Uterus (tissue), 4 donors: Measurements from ENCODE around the gene PSAPL1. TPM values are rescaled to one million over a fixed set of nuclear protein-coding genes. Genes with fewer than 3 reads are reported as not detected.

Source experiments
- DNase-seq, 2 donors: peaks; one replicate each; pipeline ENCODE4 v3.0.0-alpha.2; 2019 to 2020
- H3K27ac ChIP-seq, 2 donors: fragments of 200-600 bp; sonication (generic); 1 replicate in 1 of 2; 2 replicates in 1 of 2; pipeline ENCODE4 v1.5.1; 2016 to 2018
- H3K27me3 ChIP-seq, 2 donors: fragments of 200-600 bp; sonication (generic); one replicate each; pipeline ENCODE4 v1.5.1; 2018 to 2019; ENCODE audit warnings: control low read depth in 1 of 2
- H3K36me3 ChIP-seq, 2 donors: fragments of 200-600 bp; sonication (generic); one replicate each; pipeline ENCODE4 v1.5.1; 2019; ENCODE audit warnings: control low read depth in 1 of 2
- H3K4me1 ChIP-seq, 2 donors: fragments of 200-600 bp; sonication (generic); one replicate each; pipeline ENCODE4 v1.5.1; 2018 to 2019; ENCODE audit warnings: control low read depth in 1 of 2
- H3K4me3 ChIP-seq, 2 donors: fragments of 200-600 bp; sonication (generic); 1 replicate in 1 of 2; 2 replicates in 1 of 2; pipeline ENCODE4 v1.5.1; 2018 to 2019; ENCODE audit warnings: mild to moderate bottlenecking in 1 of 2
- H3K9me3 ChIP-seq, 2 donors: fragments of 200-600 bp; sonication (generic); one replicate each; pipeline ENCODE4 v1.5.1; 2019; ENCODE audit warnings: control low read depth in 1 of 2
- POLR2A ChIP-seq, 2 donors: fragments of 450-650 bp; IDR thresholded peaks; one replicate each; pipeline ENCODE4 v1.6.1; 2016; ENCODE audit warnings: antibody characterized with exemption in 2 of 2, mild to moderate bottlenecking in 1 of 2, moderate library complexity in 1 of 2
- intact Hi-C: fragments of 100-400 bp; cut with DNase I; formaldehyde crosslinking; loops from one replicate; pipeline ENCODE4 v1.15.1; 2023; ENCODE audit warnings: low total_unique reads
- total RNA-seq, 4 donors: library from RNA; depleted of rRNA in 3 of 4; stranded (reverse); fragments of >200 nt in 3 of 4; gene quantifications; one replicate each; pipeline versions ENCODE4 v1.1.0 to v1.2.4, GENCODE V29; 2014 to 2023
- TF ChIP-seq, protein P1 (sequence below), 4 experiments: fragments of 200-600 bp in 2 of 4; fragments of 450-650 bp in 2 of 4; sonication (generic) in 2 of 4; IDR thresholded peaks; one replicate each; pipeline ENCODE4 v1.5.1; 2016 to 2019; ENCODE audit warnings: antibody characterized with exemption in 4 of 4, mild to moderate bottlenecking in 2 of 4, moderate library complexity in 1 of 4
- donor health status: DM: yes; HTN: yes; CAD: no.

The PSAPL1 gene
- total RNA-seq, 4 donors from 2014 or later = not detected

DNA sequence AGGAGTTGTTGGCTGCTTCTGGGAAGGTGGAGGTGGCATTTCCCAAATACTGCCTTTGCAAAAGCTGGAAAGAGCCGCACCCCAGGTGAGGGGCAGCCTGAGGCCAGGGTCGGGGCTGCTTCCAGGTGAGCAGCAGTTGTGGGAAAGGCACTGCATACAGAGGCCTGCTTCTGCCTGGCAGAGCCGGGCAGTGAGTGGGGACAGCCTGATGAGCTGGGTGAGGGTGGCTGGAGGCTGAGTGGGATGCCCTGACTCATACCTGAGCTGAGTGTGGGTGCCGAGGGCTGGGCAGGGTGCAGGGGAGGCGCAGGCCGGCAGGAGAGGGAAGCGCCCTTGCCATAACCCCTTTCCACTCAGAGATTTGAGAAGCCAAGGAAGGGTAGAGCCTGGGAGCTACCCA is 6.5 kb upstream of the PSAPL1 start:
- H3K4me1 ChIP-seq = no peaks in the 10 kb centered on the region
- no peak for DNase-seq
- intact Hi-C loops = no loop called here
- no peaks in the 10 kb centered on the region for H3K36me3 ChIP-seq
- no peak overlapping the region for H3K27ac ChIP-seq
- H3K27me3 ChIP-seq = no peaks in the 10 kb centered on the region
- no peak overlapping the region for H3K4me3 ChIP-seq
- H3K9me3 ChIP-seq = no peaks in the 10 kb centered on the region
- TF ChIP-seq POLR2A (IDR thresholded peaks at IDR 0.05) = no peak
- TF ChIP-seq, protein P1, sequence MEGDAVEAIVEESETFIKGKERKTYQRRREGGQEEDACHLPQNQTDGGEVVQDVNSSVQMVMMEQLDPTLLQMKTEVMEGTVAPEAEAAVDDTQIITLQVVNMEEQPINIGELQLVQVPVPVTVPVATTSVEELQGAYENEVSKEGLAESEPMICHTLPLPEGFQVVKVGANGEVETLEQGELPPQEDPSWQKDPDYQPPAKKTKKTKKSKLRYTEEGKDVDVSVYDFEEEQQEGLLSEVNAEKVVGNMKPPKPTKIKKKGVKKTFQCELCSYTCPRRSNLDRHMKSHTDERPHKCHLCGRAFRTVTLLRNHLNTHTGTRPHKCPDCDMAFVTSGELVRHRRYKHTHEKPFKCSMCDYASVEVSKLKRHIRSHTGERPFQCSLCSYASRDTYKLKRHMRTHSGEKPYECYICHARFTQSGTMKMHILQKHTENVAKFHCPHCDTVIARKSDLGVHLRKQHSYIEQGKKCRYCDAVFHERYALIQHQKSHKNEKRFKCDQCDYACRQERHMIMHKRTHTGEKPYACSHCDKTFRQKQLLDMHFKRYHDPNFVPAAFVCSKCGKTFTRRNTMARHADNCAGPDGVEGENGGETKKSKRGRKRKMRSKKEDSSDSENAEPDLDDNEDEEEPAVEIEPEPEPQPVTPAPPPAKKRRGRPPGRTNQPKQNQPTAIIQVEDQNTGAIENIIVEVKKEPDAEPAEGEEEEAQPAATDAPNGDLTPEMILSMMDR (IDR thresholded peaks at IDR 0.05) = no peak

DNA sequence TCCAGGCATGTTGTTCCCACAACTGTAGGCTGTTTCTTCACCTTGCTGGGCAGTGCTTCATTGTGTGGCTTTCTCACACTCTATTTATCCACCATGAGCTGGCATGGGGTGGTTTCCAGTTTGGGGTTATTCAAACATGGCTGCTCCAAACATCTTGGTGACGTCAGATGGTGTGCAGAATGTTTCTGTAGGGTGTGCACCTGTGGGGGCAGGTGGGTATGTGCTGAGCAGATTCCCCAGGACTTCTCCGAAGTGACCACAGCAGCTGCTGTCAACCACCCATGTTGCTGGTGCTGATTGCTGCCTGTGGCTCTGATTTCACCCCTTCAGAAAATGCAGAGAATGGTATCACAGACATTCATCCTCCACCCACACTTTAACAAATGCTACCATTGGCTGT is 5.0 kb upstream of the PSAPL1 start:
- H3K27me3 ChIP-seq = no peaks in the 10 kb centered on the region
- no peak overlapping the region for H3K4me3 ChIP-seq
- intact Hi-C loops = no loop called here
- H3K27ac ChIP-seq = no peak overlapping the region
- H3K36me3 ChIP-seq = no peaks in the 10 kb centered on the region
- no peaks in the 10 kb centered on the region for H3K4me1 ChIP-seq
- no peaks in the 10 kb centered on the region for H3K9me3 ChIP-seq
- TF ChIP-seq POLR2A (IDR thresholded peaks at IDR 0.05) = no peak
- TF ChIP-seq, protein P1 (IDR thresholded peaks at IDR 0.05) = no peak
- DNase-seq = no peak

GRCh38 chr4:7436256-7436655 is 1.5 kb upstream of the PSAPL1 start:
- DNase-seq = no peak
- Histone ChIP-seq H3K4me1 (no peaks in the 10 kb centered on the region), H3K4me3 (no peak overlapping the region), H3K9me3 (no peaks in the 10 kb centered on the region), H3K27ac (no peak overlapping the region), H3K36me3 (no peaks in the 10 kb centered on the region), H3K27me3 (no peaks in the 10 kb centered on the region)
- intact Hi-C loops = no loop called here
- TF ChIP-seq, protein P1 (IDR thresholded peaks at IDR 0.05) = no peak
- no peak for TF ChIP-seq POLR2A (IDR thresholded peaks at IDR 0.05)

GRCh38 chr4:7435471-7436061 is 836 bp upstream of the PSAPL1 start:
- no peaks in the 10 kb centered on the region for H3K4me1 ChIP-seq
- H3K27ac ChIP-seq = no peak overlapping the region
- no peaks in the 10 kb centered on the region for H3K36me3 ChIP-seq
- intact Hi-C loops = no loop called here
- no peak for DNase-seq
- H3K9me3 ChIP-seq = no peaks in the 10 kb centered on the region
- H3K4me3 ChIP-seq = no peak overlapping the region
- no peaks in the 10 kb centered on the region for H3K27me3 ChIP-seq
- TF ChIP-seq, protein P1 (IDR thresholded peaks at IDR 0.05) = no peak
- no peak for TF ChIP-seq POLR2A (IDR thresholded peaks at IDR 0.05)

GRCh38 chr4:7434141-7434765 is 477 bp downstream of the PSAPL1 start:
- H3K27me3 ChIP-seq = no peaks in the 10 kb centered on the region
- H3K4me3 ChIP-seq = no peak overlapping the region
- H3K27ac ChIP-seq = no peak overlapping the region
- intact Hi-C loops = no loop called here
- no peaks in the 10 kb centered on the region for H3K36me3 ChIP-seq
- H3K9me3 ChIP-seq = no peaks in the 10 kb centered on the region
- H3K4me1 ChIP-seq = no peaks in the 10 kb centered on the region
- TF ChIP-seq, protein P1 (IDR thresholded peaks at IDR 0.05) = no peak
- no peak for TF ChIP-seq POLR2A (IDR thresholded peaks at IDR 0.05)
- no peak for DNase-seq
